Measurements from ENCODE around the gene ALDH3A2.

ALDH3A2 gene

GRCh38 chr17:19713462-19713861, 64.9 kb downstream of the ALDH3A2 start:
- Histone ChIP-seq H3K4me3 (ENCODE audit: low read depth, low read length) (no peak overlapping the region), H3K4me1 (ENCODE audit: control insufficient read depth, insufficient read depth, low read length) (no peaks in the 10 kb centered on the region), H3K9me3 (ENCODE audit: control insufficient read depth, insufficient read depth, low read length) (no peaks in the 10 kb centered on the region), H3K36me3 (ENCODE audit: control insufficient read depth, insufficient read depth, low read length) (no peaks in the 10 kb centered on the region), H3K9ac (ENCODE audit: low read depth, low read length) (no peak overlapping the region), H3K27me3 (ENCODE audit: control insufficient read depth, insufficient read depth, low read length) (no peaks in the 10 kb centered on the region)

- H3K9me3 ChIP-seq (ENCODE audit: control insufficient read depth, insufficient read depth, low read length), result no peaks in the 10 kb centered on the region
- no peak overlapping the region for H3K4me3 ChIP-seq (ENCODE audit: low read depth, low read length)
- H3K9ac ChIP-seq (ENCODE audit: low read depth, low read length), result no peak overlapping the region
- no peaks in the 10 kb centered on the region for H3K27me3 ChIP-seq (ENCODE audit: control insufficient read depth, insufficient read depth, low read length)
- H3K4me1 ChIP-seq (ENCODE audit: control insufficient read depth, insufficient read depth, low read length), result no peaks in the 10 kb centered on the region
- H3K36me3 ChIP-seq (ENCODE audit: control insufficient read depth, insufficient read depth, low read length), result no peaks in the 10 kb centered on the region
Observed at GRCh38 chr17:19713901-19714361, 65.4 kb downstream of the ALDH3A2 start.

- H3K9me3 ChIP-seq (ENCODE audit: control insufficient read depth, insufficient read depth, low read length), result no peaks in the 10 kb centered on the region
- no peaks in the 10 kb centered on the region for H3K27me3 ChIP-seq (ENCODE audit: control insufficient read depth, insufficient read depth, low read length)
- H3K4me1 ChIP-seq (ENCODE audit: control insufficient read depth, insufficient read depth, low read length), result no peaks in the 10 kb centered on the region
- no peak overlapping the region for H3K4me3 ChIP-seq (ENCODE audit: low read depth, low read length)
- H3K36me3 ChIP-seq (ENCODE audit: control insufficient read depth, insufficient read depth, low read length), result no peaks in the 10 kb centered on the region
- no peak overlapping the region for H3K9ac ChIP-seq (ENCODE audit: low read depth, low read length)
Observed at GRCh38 chr17:19714542-19715411, 66.2 kb downstream of the ALDH3A2 start.

- no peaks in the 10 kb centered on the region for H3K27me3 ChIP-seq (ENCODE audit: control insufficient read depth, insufficient read depth, low read length)
- no peak within 1 kb of the TSS for H3K4me3 ChIP-seq (ENCODE audit: low read depth, low read length)
- no peaks in the 10 kb centered on the region for H3K36me3 ChIP-seq (ENCODE audit: control insufficient read depth, insufficient read depth, low read length)
- no peak within 1 kb of the TSS for H3K9ac ChIP-seq (ENCODE audit: low read depth, low read length)
- no peaks in the 10 kb centered on the region for H3K4me1 ChIP-seq (ENCODE audit: control insufficient read depth, insufficient read depth, low read length)
- no peaks in the 10 kb centered on the region for H3K9me3 ChIP-seq (ENCODE audit: control insufficient read depth, insufficient read depth, low read length)
Observed at GRCh38 chr17:19716108-19717030, 67.8 kb downstream of the ALDH3A2 start, which contains the start of gene SLC47A2. Gene SLC47A2 (minus strand): TSS chr17:19716584. CDS start chr17:19716555, 29 bp downstream.

GRCh38 chr17:19717031-19717360, 68.4 kb downstream of the ALDH3A2 start:
- H3K9me3 ChIP-seq (ENCODE audit: control insufficient read depth, insufficient read depth, low read length), result no peaks in the 10 kb centered on the region
- H3K4me3 ChIP-seq (ENCODE audit: low read depth, low read length), result no peak overlapping the region
- H3K4me1 ChIP-seq (ENCODE audit: control insufficient read depth, insufficient read depth, low read length), result no peaks in the 10 kb centered on the region
- no peaks in the 10 kb centered on the region for H3K36me3 ChIP-seq (ENCODE audit: control insufficient read depth, insufficient read depth, low read length)
- H3K27me3 ChIP-seq (ENCODE audit: control insufficient read depth, insufficient read depth, low read length), result no peaks in the 10 kb centered on the region
- no peak overlapping the region for H3K9ac ChIP-seq (ENCODE audit: low read depth, low read length)

- Histone ChIP-seq H3K27me3 (ENCODE audit: control insufficient read depth, insufficient read depth, low read length) (no peaks in the 10 kb centered on the region), H3K36me3 (ENCODE audit: control insufficient read depth, insufficient read depth, low read length) (no peaks in the 10 kb centered on the region), H3K9ac (ENCODE audit: low read depth, low read length) (no peak overlapping the region), H3K9me3 (ENCODE audit: control insufficient read depth, insufficient read depth, low read length) (no peaks in the 10 kb centered on the region), H3K4me1 (ENCODE audit: control insufficient read depth, insufficient read depth, low read length) (no peaks in the 10 kb centered on the region), H3K4me3 (ENCODE audit: low read depth, low read length) (no peak overlapping the region)
Observed at GRCh38 chr17:19717411-19717908, 68.9 kb downstream of the ALDH3A2 start.

- H3K36me3 ChIP-seq (ENCODE audit: control insufficient read depth, insufficient read depth, low read length), result no peaks in the 10 kb centered on the region
Observed at GRCh38 chr17:19718041-19718612, 69.6 kb downstream of the ALDH3A2 start.

GRCh38 chr17:19718613-19719354, 70.2 kb downstream of the ALDH3A2 start:
- H3K4me1 ChIP-seq (ENCODE audit: control insufficient read depth, insufficient read depth, low read length), result no peaks in the 10 kb centered on the region
- H3K36me3 ChIP-seq (ENCODE audit: control insufficient read depth, insufficient read depth, low read length), result no peaks in the 10 kb centered on the region

More at GRCh38 chr17:19718041-19718612, 69.6 kb downstream of the ALDH3A2 start:
- H3K9me3 ChIP-seq (ENCODE audit: control insufficient read depth, insufficient read depth, low read length), result no peaks in the 10 kb centered on the region
- no peaks in the 10 kb centered on the region for H3K27me3 ChIP-seq (ENCODE audit: control insufficient read depth, insufficient read depth, low read length)
- no peak overlapping the region for H3K9ac ChIP-seq (ENCODE audit: low read depth, low read length)
- H3K4me1 ChIP-seq (ENCODE audit: control insufficient read depth, insufficient read depth, low read length), result no peaks in the 10 kb centered on the region
- no peak overlapping the region for H3K4me3 ChIP-seq (ENCODE audit: low read depth, low read length)

GRCh38 chr17:19719355-19720209, 71.0 kb downstream of the ALDH3A2 start:
- H3K9me3 ChIP-seq (ENCODE audit: control insufficient read depth, insufficient read depth, low read length), result no peaks in the 10 kb centered on the region
- H3K9ac ChIP-seq (ENCODE audit: low read depth, low read length), result no peak overlapping the region
- no peaks in the 10 kb centered on the region for H3K36me3 ChIP-seq (ENCODE audit: control insufficient read depth, insufficient read depth, low read length)
- H3K4me1 ChIP-seq (ENCODE audit: control insufficient read depth, insufficient read depth, low read length), result no peaks in the 10 kb centered on the region
- H3K27me3 ChIP-seq (ENCODE audit: control insufficient read depth, insufficient read depth, low read length), result no peaks in the 10 kb centered on the region
- no peak overlapping the region for H3K4me3 ChIP-seq (ENCODE audit: low read depth, low read length)

More at GRCh38 chr17:19718613-19719354, 70.2 kb downstream of the ALDH3A2 start:
- Histone ChIP-seq H3K9me3 (ENCODE audit: control insufficient read depth, insufficient read depth, low read length) (no peaks in the 10 kb centered on the region), H3K27me3 (ENCODE audit: control insufficient read depth, insufficient read depth, low read length) (no peaks in the 10 kb centered on the region), H3K9ac (ENCODE audit: low read depth, low read length) (no peak overlapping the region), H3K4me3 (ENCODE audit: low read depth, low read length) (no peak overlapping the region)

- Histone ChIP-seq H3K9me3 (ENCODE audit: control insufficient read depth, insufficient read depth, low read length) (no peaks in the 10 kb centered on the region), H3K27me3 (ENCODE audit: control insufficient read depth, insufficient read depth, low read length) (no peaks in the 10 kb centered on the region), H3K36me3 (ENCODE audit: control insufficient read depth, insufficient read depth, low read length) (no peaks in the 10 kb centered on the region), H3K4me3 (ENCODE audit: low read depth, low read length) (no peak overlapping the region), H3K9ac (ENCODE audit: low read depth, low read length) (no peak overlapping the region), H3K4me1 (ENCODE audit: control insufficient read depth, insufficient read depth, low read length) (no peaks in the 10 kb centered on the region)
Observed at GRCh38 chr17:19720210-19720475, 71.6 kb downstream of the ALDH3A2 start.

Data from iPS-15b (cell line).